SKM-1 (cell line): Measurements from ENCODE around the gene ZNF467.
A peak's percentile ranks its signal among the peaks of the same experiment; 100 is the strongest.

Experiments
- DNase-seq: peaks from one replicate; lab custom pipeline; 2025; ENCODE audit not compliant: unreplicated experiment; lab: John Stamatoyannopoulos, UW

The ZNF467 gene

GRCh38 chr7:149772241-149772955 is 990 bp downstream of the ZNF467 start:
- no peak for DNase-seq

GRCh38 chr7:149771720-149772240 is 1.6 kb downstream of the ZNF467 start:
- peak; percentile 60 for DNase-seq

GRCh38 chr7:149770728-149771636 is 2.4 kb downstream of the ZNF467 start:
- no peak for DNase-seq

- DNase-seq, result no peak
These were observed 3.5 kb downstream of the ZNF467 start for GRCh38 chr7:149769915-149770314.

DNA sequence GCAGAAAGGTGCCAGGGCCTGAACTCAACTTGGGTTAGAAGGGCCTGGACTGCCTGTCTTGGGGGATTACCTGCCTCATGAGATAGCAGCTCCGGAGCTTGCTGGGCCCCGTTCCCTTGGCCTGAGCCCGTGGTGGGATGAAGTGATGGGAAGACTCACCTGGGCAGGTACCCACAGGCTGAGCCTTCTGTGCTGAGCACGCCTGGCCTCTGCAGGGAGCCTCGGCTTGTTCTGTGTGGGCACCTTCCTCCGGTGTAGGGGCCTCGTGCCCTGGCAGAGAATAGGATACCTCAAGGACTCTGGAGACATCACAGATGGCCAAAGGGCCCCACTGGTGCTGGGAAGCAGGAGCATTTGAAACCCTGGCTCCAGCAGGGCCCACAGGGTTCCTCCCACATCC is 4.5 kb downstream of the ZNF467 start:
- no peak for DNase-seq

- DNase-seq, result no peak
These were observed 6.3 kb downstream of the ZNF467 start for GRCh38 chr7:149767068-149767467.

- no peak for DNase-seq
These were observed 7.2 kb downstream of the ZNF467 start for GRCh38 chr7:149766135-149766675.

- no peak for DNase-seq
These were observed 7.8 kb downstream of the ZNF467 start for GRCh38 chr7:149765399-149766121.

- no peak for DNase-seq
These were observed 8.6 kb downstream of the ZNF467 start for GRCh38 chr7:149764481-149765398.

- no peak for DNase-seq
These were observed 9.7 kb downstream of the ZNF467 start for GRCh38 chr7:149763563-149764240.

DNA sequence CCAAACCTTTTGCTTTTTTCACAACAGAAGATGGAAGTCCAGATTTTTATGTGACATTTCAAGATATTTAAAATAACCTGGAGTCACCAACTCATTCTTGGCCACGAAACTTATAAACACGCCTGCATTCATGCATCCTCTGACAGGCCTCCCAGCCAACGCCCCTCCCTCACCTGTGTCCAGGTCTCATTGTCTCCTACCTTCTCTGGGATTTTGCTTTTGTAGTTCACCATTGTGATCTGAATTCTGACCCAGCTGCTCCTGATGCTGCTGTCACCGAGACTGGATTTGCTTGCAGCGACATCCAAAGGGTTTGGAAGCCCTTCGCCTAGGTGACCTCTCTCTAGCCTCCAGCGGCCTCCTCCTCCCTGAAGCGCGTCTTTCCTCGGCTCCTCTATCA is 10.8 kb downstream of the ZNF467 start:
- DNase-seq, result no peak

DNA sequence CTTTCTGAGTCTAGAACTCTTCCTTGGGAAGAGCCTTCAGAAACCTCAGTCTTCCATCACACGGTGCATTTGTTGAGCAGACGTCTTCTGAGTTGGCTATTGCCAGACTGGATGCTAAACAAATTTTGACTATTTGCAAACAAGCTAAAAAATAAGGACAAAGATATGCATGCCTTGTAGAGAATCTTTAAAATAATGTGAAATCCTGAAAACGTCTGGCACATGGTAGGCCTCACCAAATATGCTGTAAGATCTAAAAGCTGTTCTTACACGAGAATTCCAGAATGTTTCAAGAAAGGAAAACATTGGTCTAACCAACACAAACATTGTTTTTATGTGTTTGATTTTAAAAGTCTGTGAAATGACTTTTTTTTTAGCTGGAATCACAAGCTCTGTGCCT is 11.3 kb downstream of the ZNF467 start:
- no peak for DNase-seq

DNA sequence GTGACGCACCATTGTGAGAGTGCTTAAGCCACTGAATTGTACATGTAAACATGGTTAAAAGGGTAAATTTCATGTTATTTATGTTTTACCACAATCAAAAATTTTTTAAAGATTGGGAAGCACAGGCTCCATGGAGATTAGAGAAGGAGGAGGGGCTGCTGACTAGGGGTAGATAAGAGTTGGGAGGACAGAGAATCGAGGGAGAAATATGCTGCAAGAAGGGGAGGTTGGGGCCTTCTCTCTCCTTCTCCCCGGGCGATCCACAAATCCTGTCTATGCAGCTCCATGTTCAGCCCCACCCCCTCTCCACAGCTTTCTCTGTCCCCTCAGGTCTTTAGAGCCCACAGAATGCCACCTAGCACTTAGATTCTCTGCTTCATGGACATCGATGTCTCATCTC is 12.1 kb downstream of the ZNF467 start:
- no peak for DNase-seq

GRCh38 chr7:149760538-149760937 is 12.8 kb downstream of the ZNF467 start:
- no peak for DNase-seq

DNA sequence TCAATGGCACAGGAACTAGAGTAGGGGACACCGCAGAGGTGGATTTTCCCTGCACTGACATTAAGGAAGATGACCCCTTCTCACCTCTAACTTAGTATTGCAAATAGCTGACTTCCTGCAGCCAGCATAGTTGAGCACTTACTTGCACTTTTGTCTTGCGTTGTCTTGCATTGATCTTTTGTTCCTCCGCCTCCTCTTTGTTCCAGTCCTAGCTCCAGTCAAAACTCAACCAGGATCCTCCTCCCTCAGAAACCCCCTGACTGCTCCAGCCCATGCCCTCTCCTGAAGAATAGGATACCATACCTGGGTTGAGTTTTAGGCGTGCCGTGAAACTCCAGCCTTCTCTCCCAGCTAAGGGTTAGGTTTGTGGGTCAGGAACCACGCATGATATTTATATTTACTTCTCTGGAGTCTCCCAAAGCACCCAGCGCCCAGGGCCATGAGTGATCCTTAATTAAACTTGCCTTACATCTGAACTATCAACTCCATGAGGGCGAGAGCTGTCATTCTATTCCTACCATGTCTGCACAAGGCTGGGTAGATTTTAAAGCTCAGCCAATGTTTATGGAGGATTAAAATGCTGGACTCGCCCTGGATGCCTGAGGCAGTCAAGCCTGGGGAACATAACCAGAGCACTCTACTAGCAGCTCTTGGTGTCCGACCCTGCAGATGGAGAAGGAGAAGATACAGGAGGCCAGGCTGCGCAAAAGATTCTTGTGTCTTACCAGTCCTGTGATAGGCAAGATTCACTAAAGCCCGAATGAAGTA is 14.1 kb downstream of the ZNF467 start:
- no peak for DNase-seq

- no peak for DNase-seq
These were observed 19.8 kb downstream of the ZNF467 start for GRCh38 chr7:149753375-149754233.

GRCh38 chr7:149752646-149753045 is 20.7 kb downstream of the ZNF467 start:
- DNase-seq, result no peak
